ENCODE data around the gene ADCY10.

ADCY10 gene

DNA sequence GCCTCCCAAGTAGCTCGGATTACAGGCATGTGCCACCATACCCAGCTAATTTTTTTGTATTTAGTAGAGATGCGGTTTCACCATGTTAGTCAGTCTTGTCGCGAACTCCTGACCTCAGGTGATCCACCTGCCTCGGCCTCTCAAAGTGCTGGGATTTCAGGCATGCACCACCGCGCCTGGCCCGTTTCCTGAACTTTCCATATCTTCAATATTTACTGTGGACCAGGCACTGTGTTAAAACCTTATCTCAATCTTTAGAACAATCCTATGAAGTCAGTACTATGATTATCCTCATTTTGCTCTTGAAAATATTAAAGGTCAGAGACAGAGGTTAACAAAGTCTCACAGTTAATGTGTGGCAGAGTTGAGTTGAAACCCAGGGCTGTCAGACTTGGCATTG, 1.6 kb upstream of the ADCY10 start:
- Histone ChIP-seq H3K4me1 (ENCODE audit: insufficient read depth, poor library complexity, severe bottlenecking) (peaks cover 8% of the 10 kb centered on the region), H3K36me3 (ENCODE audit: low read depth) (peaks cover 5% of the 10 kb centered on the region; the same call in 1 of the 2 replicates), H3K9me3 (ENCODE audit: severe bottlenecking) (no peaks in the 10 kb centered on the region), H3K4me3 (ENCODE audit: severe bottlenecking) (no peak overlapping the region), H3K27ac (ENCODE audit: poor library complexity, severe bottlenecking) (no peak overlapping the region), H3K27me3 (ENCODE audit: insufficient read depth, poor library complexity, severe bottlenecking) (no peaks in the 10 kb centered on the region)
- DNase-seq (ENCODE audit: low spot score) (no peak), ATAC-seq (ENCODE audit: low read depth) (no peak)
- no peak for TF ChIP-seq CTCF (IDR thresholded peaks at IDR 0.05; ENCODE audit: poor library complexity, severe bottlenecking)

DNA sequence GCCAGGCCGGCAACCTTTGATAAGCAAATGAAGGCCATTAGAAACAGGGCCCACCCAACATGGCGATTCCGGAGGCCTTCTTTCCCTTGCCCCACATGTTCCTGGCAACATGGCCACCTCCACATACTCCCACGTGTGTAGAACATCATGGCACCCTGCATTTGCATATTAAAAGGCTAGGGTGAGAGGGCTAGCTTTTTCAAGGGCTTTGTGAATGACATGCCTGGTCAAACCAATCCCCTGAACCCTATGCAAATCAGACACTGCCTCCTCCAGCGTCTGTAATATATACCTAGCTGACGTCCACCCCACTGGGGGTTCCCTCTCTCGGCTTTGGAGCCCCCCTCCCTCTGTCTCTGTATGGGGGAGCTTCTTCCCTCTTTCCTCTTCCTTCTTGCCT, 1.6 kb downstream of the ADCY10 start:
- Histone ChIP-seq H3K4me1 (ENCODE audit: insufficient read depth, poor library complexity, severe bottlenecking) (peaks cover 8% of the 10 kb centered on the region), H3K27ac (ENCODE audit: poor library complexity, severe bottlenecking) (no peak overlapping the region), H3K9me3 (ENCODE audit: severe bottlenecking) (no peaks in the 10 kb centered on the region), H3K36me3 (ENCODE audit: low read depth) (no peaks in the 10 kb centered on the region; the same call in 1 of the 2 replicates), H3K4me3 (ENCODE audit: severe bottlenecking) (no peak overlapping the region), H3K27me3 (ENCODE audit: insufficient read depth, poor library complexity, severe bottlenecking) (no peaks in the 10 kb centered on the region)
- ATAC-seq (ENCODE audit: low read depth) (no peak), DNase-seq (ENCODE audit: low spot score) (no peak)
- no peak for TF ChIP-seq CTCF (IDR thresholded peaks at IDR 0.05; ENCODE audit: poor library complexity, severe bottlenecking)

DNA sequence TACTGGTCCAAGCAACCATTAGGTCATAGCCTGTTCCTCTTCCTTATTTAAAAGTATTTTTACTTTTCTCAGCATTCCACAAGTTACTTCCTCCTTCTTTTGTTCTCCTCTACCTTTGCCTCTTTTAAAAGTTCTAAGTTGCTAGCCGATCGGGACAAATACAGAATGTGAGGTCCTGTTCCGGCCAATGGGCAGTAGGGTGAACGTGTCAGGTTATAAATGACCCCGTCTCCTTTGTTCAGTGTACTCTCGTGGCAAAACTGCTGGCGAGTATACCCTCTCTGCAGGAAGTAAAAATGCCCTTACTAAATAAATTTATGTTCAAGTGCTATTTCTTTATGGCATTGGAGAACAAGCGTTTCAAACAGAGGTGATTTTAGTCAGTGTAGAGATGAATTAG, 2.5 kb downstream of the ADCY10 start:
- H3K27ac ChIP-seq (ENCODE audit: poor library complexity, severe bottlenecking), result no peak overlapping the region
- peaks cover 8% of the 10 kb centered on the region for H3K4me1 ChIP-seq (ENCODE audit: insufficient read depth, poor library complexity, severe bottlenecking)
- ATAC-seq (ENCODE audit: low read depth) (no peak), DNase-seq (ENCODE audit: low spot score) (no peak)
- no peaks in the 10 kb centered on the region for H3K36me3 ChIP-seq (ENCODE audit: low read depth)
- no peaks in the 10 kb centered on the region for H3K27me3 ChIP-seq (ENCODE audit: insufficient read depth, poor library complexity, severe bottlenecking)
- no peaks in the 10 kb centered on the region for H3K9me3 ChIP-seq (ENCODE audit: severe bottlenecking)
- H3K4me3 ChIP-seq (ENCODE audit: severe bottlenecking), result no peak overlapping the region
- TF ChIP-seq CTCF (IDR thresholded peaks at IDR 0.05; ENCODE audit: poor library complexity, severe bottlenecking), result no peak

DNA sequence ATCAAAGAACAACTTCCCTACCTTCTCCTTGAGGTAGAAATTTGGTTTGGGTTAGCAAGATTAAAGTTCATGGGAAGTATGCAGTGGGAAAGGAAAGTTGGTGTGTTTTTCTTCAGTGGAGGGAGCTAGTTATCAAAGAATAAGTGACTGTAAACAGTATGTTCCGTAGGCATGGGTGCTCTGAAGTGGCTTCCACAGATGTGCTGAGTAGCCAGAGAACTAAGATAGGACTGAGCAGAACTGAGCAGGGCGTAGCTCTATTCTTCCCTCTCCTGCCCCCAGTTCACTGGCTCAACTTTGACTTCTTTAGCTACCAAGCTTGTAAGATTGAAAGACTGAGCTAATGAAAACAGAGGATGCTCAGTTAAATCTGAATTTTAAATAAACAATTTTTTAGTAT, 3.4 kb downstream of the ADCY10 start:
- no peak overlapping the region for H3K27ac ChIP-seq (ENCODE audit: poor library complexity, severe bottlenecking)
- no peaks in the 10 kb centered on the region for H3K9me3 ChIP-seq (ENCODE audit: severe bottlenecking)
- no peak overlapping the region for H3K4me3 ChIP-seq (ENCODE audit: severe bottlenecking)
- no peaks in the 10 kb centered on the region for H3K27me3 ChIP-seq (ENCODE audit: insufficient read depth, poor library complexity, severe bottlenecking)
- ATAC-seq (ENCODE audit: low read depth) (no peak), DNase-seq (ENCODE audit: low spot score) (no peak)
- no peaks in the 10 kb centered on the region for H3K36me3 ChIP-seq (ENCODE audit: low read depth)
- peaks cover 8% of the 10 kb centered on the region for H3K4me1 ChIP-seq (ENCODE audit: insufficient read depth, poor library complexity, severe bottlenecking)
- TF ChIP-seq CTCF (IDR thresholded peaks at IDR 0.05; ENCODE audit: poor library complexity, severe bottlenecking), result no peak

- ATAC-seq (ENCODE audit: low read depth) (no peak), DNase-seq (ENCODE audit: low spot score) (no peak)
- no peak overlapping the region for H3K27ac ChIP-seq (ENCODE audit: poor library complexity, severe bottlenecking)
- H3K9me3 ChIP-seq (ENCODE audit: severe bottlenecking), result no peaks in the 10 kb centered on the region
- H3K4me1 ChIP-seq (ENCODE audit: insufficient read depth, poor library complexity, severe bottlenecking), result peaks cover 8% of the 10 kb centered on the region
- no peak overlapping the region for H3K4me3 ChIP-seq (ENCODE audit: severe bottlenecking)
- no peaks in the 10 kb centered on the region for H3K36me3 ChIP-seq (ENCODE audit: low read depth)
- no peaks in the 10 kb centered on the region for H3K27me3 ChIP-seq (ENCODE audit: insufficient read depth, poor library complexity, severe bottlenecking)
- no peak for TF ChIP-seq CTCF (IDR thresholded peaks at IDR 0.05; ENCODE audit: poor library complexity, severe bottlenecking)
Measured at GRCh38 chr1:167909691-167910180, 4.2 kb downstream of the ADCY10 start.

Measured in RWPE2 (cell line).